Kidney epithelial cell (primary cell): ENCODE data around the gene CCNJL. TPM values are rescaled to one million over a fixed set of nuclear protein-coding genes. Genes with fewer than 3 reads are reported as not detected.

Experiments
- DNase-seq: peaks from one replicate; pipeline ENCODE4 v3.0.0-alpha.2; 2010; ENCODE audit warnings: low read depth
- H3K27me3 ChIP-seq: 2 replicates; pipeline ENCODE4 v1.6.0; 2011; ENCODE audit warnings: low read length; ENCODE audit not compliant: control insufficient read depth, insufficient read depth
- H3K36me3 ChIP-seq: 2 replicates; pipeline ENCODE4 v1.5.1; 2011; ENCODE audit warnings: low read length; ENCODE audit not compliant: control insufficient read depth, insufficient read depth
- H3K4me3 ChIP-seq: 2 replicates; pipeline ENCODE4 v1.5.1; 2011; ENCODE audit warnings: low read depth, mild to moderate bottlenecking, control low read depth, low read length
- CTCF ChIP-seq: IDR thresholded peaks from 2 replicates; pipeline ENCODE4 v1.5.1; 2011; ENCODE audit warnings: mild to moderate bottlenecking, moderate library complexity, low read length, control low read depth, inconsistent platforms; ENCODE audit not compliant: insufficient read depth, poor library complexity, severe bottlenecking
- total RNA-seq: library from RNA; depleted of rRNA; stranded (reverse); fragments of >200 nt; gene quantifications from 2 replicates; pipeline ENCODE4 v1.2.3, GENCODE V29; 2015

CCNJL gene
- total RNA-seq, 1 donor from 2014 or later: 21.9 TPM

GRCh38 chr5:160280384-160281095 lies 31.8 kb downstream of the CCNJL start:
- no peaks in the 10 kb centered on the region for H3K27me3 ChIP-seq
- DNase-seq: no peak
- no peak for TF ChIP-seq CTCF
- no peaks in the 10 kb centered on the region for H3K36me3 ChIP-seq
- H3K4me3 ChIP-seq: no peak overlapping the region

GRCh38 chr5:160278343-160278742 lies 34.0 kb downstream of the CCNJL start:
- Histone ChIP-seq H3K36me3 (no peaks in the 10 kb centered on the region), H3K4me3 (no peak overlapping the region), H3K27me3 (no peaks in the 10 kb centered on the region)
- TF ChIP-seq CTCF: no peak
- DNase-seq: no peak

- no peaks in the 10 kb centered on the region for H3K27me3 ChIP-seq
Observed at GRCh38 chr5:160274483-160274931, 37.9 kb downstream of the CCNJL start.

GRCh38 chr5:160272889-160273288 lies 39.5 kb downstream of the CCNJL start:
- no peaks in the 10 kb centered on the region for H3K27me3 ChIP-seq
- TF ChIP-seq CTCF: no peak
- DNase-seq: no peak
- H3K4me3 ChIP-seq: no peak overlapping the region
- no peaks in the 10 kb centered on the region for H3K36me3 ChIP-seq

More at GRCh38 chr5:160274483-160274931, 37.9 kb downstream of the CCNJL start:
- Histone ChIP-seq H3K36me3 (no peaks in the 10 kb centered on the region), H3K4me3 (no peak overlapping the region)
- no peak for TF ChIP-seq CTCF
- no peak for DNase-seq

- DNase-seq: no peak
- no peak for TF ChIP-seq CTCF
Observed at GRCh38 chr5:160272264-160272663, 40.1 kb downstream of the CCNJL start.

GRCh38 chr5:160271836-160272235 lies 40.5 kb downstream of the CCNJL start:
- no peak for TF ChIP-seq CTCF
- no peak for DNase-seq
- Histone ChIP-seq H3K27me3 (no peaks in the 10 kb centered on the region), H3K4me3 (no peak overlapping the region), H3K36me3 (no peaks in the 10 kb centered on the region)

More at GRCh38 chr5:160272264-160272663, 40.1 kb downstream of the CCNJL start:
- Histone ChIP-seq H3K4me3 (no peak overlapping the region), H3K27me3 (no peaks in the 10 kb centered on the region), H3K36me3 (no peaks in the 10 kb centered on the region)
